Lower leg skin (tissue), 4 donors: ENCODE measurements around the gene CLCN3. TPM values are rescaled to one million over a fixed set of nuclear protein-coding genes. Genes with fewer than 3 reads are reported as not detected.
"Not testable (repeated sequence)": the region's sequence is repeated elsewhere in the genome, so short reads cannot be mapped to it uniquely, and the experiment has no call there.

Experiments used
- DNase-seq, 2 donors: peaks; one replicate each; pipeline ENCODE4 v3.0.0-alpha.2; 2019; ENCODE audit warnings: low spot score in 2 of 2
- H3K4me3 ChIP-seq: fragments of 200-600 bp; sonication (generic); 2 replicates; pipeline ENCODE4 v1.5.1; 2017; ENCODE audit warnings: mild to moderate bottlenecking, low read depth; ENCODE audit not compliant: poor library complexity, severe bottlenecking
- POLR2A ChIP-seq, 2 donors: fragments of 450-650 bp; IDR thresholded peaks; one replicate each; pipeline ENCODE4 v1.6.1; 2016 to 2017; ENCODE audit warnings: antibody characterized with exemption in 2 of 2, mild to moderate bottlenecking in 1 of 2, moderate library complexity in 1 of 2
- WGBS, 2 donors: methylation state at CpG; one replicate each; pipeline ENCODE4 v1.1.5; 2018; 5-methylcytosine and 5-hydroxymethylcytosine counted together
- intact Hi-C: fragments of 100-400 bp; cut with DNase I; formaldehyde crosslinking; loops from one replicate; pipeline ENCODE4 v1.15.0; 2023; ENCODE audit warnings: low total_unique reads
- total RNA-seq, 4 donors: library from RNA; depleted of rRNA; stranded (reverse); fragments of >200 nt; gene quantifications; one replicate each; pipeline ENCODE4 v1.1.0, GENCODE V29; 2016
- TF ChIP-seq, protein P1 (sequence below), 3 donors: fragments of 450-650 bp; IDR thresholded peaks; one replicate each; pipeline ENCODE4 v1.5.1; 2016; ENCODE audit warnings: antibody characterized with exemption in 3 of 3, mild to moderate bottlenecking in 3 of 3, moderate library complexity in 2 of 3

CLCN3 gene
- total RNA-seq, 4 donors from 2014 or later, result 32.8 to 75.4 (median 57.8) TPM

DNA sequence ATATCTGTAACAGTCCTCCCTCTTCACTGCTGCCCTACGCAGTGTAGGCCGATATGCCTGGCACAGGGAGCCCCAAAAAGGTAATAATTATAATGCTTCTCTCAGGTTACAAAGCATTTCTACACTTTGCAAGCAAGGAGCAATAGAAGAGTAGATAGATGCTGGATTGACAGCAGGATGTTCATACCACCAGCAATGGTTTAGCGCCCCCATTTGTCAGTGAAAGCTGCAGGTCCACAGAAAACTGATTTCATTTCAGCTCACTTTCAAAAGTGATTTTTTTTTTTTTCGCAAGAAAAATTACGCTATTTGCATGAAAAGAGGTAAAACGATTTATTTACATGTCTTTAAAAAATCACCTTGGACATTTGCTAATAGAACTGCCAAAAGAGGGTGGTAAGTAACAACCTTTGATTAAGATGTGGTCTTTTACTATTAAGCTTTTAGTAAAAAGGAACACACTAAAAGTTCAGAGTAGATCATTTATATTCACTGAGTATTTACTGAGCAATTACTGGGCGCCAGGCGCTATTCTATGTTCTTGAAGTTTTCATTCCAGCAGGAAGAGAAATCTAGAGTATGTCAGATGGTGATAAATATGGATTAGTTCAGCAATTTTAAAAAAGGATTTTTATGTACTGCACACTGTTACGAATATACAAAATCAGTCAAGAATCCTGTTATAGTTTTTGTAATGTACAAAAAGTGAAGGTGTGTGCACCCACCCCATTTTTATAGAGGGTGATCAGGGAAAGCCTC lies 103.0 kb downstream of the CLCN3 start:
- TF ChIP-seq POLR2A (IDR thresholded peaks at IDR 0.05), result no peak
- TF ChIP-seq, protein P1, sequence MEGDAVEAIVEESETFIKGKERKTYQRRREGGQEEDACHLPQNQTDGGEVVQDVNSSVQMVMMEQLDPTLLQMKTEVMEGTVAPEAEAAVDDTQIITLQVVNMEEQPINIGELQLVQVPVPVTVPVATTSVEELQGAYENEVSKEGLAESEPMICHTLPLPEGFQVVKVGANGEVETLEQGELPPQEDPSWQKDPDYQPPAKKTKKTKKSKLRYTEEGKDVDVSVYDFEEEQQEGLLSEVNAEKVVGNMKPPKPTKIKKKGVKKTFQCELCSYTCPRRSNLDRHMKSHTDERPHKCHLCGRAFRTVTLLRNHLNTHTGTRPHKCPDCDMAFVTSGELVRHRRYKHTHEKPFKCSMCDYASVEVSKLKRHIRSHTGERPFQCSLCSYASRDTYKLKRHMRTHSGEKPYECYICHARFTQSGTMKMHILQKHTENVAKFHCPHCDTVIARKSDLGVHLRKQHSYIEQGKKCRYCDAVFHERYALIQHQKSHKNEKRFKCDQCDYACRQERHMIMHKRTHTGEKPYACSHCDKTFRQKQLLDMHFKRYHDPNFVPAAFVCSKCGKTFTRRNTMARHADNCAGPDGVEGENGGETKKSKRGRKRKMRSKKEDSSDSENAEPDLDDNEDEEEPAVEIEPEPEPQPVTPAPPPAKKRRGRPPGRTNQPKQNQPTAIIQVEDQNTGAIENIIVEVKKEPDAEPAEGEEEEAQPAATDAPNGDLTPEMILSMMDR (IDR thresholded peaks at IDR 0.05), result no peak
- whole genome bisulfite sequencing, 2 donors, result 85 to 87% methylated on average over 9 of the region's 9 CpGs
- no peak overlapping the region for H3K4me3 ChIP-seq
- no peak for DNase-seq
- intact Hi-C loops, result no loop called here

DNA sequence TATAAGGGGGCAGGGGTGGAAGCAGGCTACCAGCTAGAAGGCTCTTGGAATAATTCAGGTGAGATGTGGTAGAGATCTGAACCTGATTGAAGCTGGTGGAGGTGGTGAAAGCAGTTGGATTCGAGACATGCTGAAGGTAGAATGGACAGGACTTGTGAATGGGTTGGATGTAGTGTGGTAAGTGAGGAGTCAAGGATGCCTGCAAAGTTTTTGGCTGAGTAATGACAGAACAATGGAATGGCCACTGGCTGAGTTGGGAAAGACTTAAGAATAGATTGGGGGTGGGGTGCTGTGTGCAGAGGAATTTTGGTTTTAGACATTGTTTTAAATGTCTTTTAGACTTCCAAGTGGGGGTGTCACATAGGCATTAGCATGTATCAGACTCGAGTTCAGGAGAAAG lies 103.9 kb downstream of the CLCN3 start:
- intact Hi-C loops, result no loop called here
- H3K4me3 ChIP-seq, result no peak overlapping the region
- DNase-seq, result no peak
- TF ChIP-seq, protein P1 (IDR thresholded peaks at IDR 0.05), result no peak
- no peak for TF ChIP-seq POLR2A (IDR thresholded peaks at IDR 0.05)
- WGBS, 2 donors, result 92 to 96% methylated on average over 2 of the region's 2 CpGs

DNA sequence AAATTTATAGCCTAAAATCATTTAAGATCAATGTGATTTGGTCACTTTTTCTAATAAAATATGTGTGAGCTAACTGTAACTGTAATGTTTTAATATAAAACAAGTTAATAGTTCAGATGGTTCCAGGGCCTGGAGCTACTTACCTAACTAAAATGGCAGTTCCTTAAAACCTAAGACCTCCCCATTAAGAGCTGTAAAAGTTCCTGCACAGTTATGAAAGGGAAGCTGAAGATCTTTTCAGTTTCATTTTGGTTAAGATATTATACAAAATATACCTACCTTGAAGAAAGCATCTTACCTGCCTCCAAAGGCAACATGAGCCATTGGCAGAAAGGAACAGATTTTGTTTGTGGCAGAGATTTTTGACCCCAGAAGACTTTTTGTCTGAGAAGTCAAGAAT lies 107.2 kb downstream of the CLCN3 start:
- no peak for DNase-seq
- TF ChIP-seq POLR2A (IDR thresholded peaks at IDR 0.05), result no peak
- TF ChIP-seq, protein P1 (IDR thresholded peaks at IDR 0.05), result no peak
- intact Hi-C loops, result no loop called here
- H3K4me3 ChIP-seq, result no peak overlapping the region

DNA sequence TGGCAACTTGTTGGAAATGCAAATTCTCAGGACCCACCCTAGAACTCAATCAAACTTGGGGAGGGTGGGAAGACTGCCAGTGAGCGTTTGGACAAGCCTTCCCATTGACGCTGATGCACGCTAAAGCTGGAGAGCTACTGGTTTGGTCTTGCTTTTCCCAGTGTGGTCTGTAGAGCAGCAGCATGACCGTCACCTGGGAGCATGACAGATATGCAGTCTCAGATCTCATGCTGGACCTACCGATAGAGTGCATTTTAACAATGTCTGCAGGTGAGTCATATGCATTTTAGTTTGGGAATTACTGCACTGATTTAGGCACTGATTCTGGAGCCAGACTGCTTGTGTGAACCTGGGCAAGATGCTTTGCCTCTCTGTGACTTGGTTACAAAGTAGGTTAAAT lies 110.2 kb downstream of the CLCN3 start:
- intact Hi-C loops, result no loop called here
- DNase-seq, result no peak
- TF ChIP-seq, protein P1 (IDR thresholded peaks at IDR 0.05), result no peak
- no peak for TF ChIP-seq POLR2A (IDR thresholded peaks at IDR 0.05)
- WGBS, 2 donors, result 79 to 90% methylated on average over 5 of the region's 5 CpGs
- H3K4me3 ChIP-seq, result no peak overlapping the region

DNA sequence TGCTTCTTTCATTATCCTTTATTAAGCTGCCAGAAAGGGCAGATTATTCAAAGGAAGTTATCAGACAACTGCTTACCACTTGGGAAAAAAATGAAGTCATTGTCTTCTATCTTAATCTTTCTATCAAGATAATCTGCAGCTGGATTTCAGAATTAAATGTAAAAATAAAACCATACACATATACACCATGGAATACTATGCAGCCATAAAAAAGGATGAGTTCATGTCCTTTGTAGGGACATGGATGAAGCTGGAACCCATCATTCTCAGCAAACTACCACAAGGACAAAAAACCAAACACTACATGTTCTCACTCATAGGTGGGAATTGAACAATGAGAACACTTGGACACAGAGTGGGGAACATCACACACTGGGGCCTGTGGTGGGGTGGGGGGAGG lies 118.2 kb downstream of the CLCN3 start:
- intact Hi-C loops, H3K4me3 ChIP-seq, DNase-seq: not testable (repeated sequence)

DNA sequence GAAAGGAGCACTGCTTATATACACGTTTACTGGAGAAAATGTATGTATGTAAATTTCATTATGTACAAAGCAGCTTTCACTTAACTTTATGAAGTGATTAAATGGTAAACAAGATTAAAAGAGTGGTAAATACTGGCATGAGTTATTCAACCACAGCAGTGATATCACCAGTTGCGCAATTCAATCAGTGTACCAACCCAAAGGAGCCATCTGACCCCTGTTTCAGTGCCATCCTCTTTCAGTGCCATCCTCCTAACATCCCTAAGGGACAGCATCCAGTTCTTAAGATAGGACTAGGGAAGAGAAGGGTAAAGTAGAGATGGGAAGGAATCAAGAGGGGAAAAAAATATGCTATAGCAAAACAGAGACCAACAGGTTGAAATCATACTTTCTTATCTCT lies 121.2 kb downstream of the CLCN3 start:
- intact Hi-C loops, result no loop called here
- no peak for DNase-seq
- H3K4me3 ChIP-seq, result no peak overlapping the region
- WGBS, 2 donors, result 87 to 92% methylated on average over 2 of the region's 2 CpGs
- TF ChIP-seq POLR2A (IDR thresholded peaks at IDR 0.05), result no peak
- TF ChIP-seq, protein P1 (IDR thresholded peaks at IDR 0.05), result no peak
